Measurements from ENCODE around the gene SMPX. TPM values are rescaled to one million over a fixed set of nuclear protein-coding genes. Genes with fewer than 3 reads are reported as not detected.

The SMPX gene
- total and polyA plus RNA-seq, 2 donors (not counting 1 experiment from before 2014, with no cell fraction given) = not detected

GRCh38 chrX:21758488-21758887 lies 572 bp upstream of the SMPX start:
- Histone ChIP-seq H3K9me3 (ENCODE audit: control insufficient read depth, insufficient read depth, low read depth, low read length) (no peaks in the 10 kb centered on the region), H2AFZ (ENCODE audit: low read length) (no peak overlapping the region), H3K4me1 (ENCODE audit: control insufficient read depth, extremely low read depth, insufficient read depth, low read length) (no peaks in the 10 kb centered on the region), H3K4me3 (replicated peaks in 1 of 4; ENCODE audit: control extremely low read depth in 1 of 4, insufficient read depth in 1 of 4, low read depth in 3 of 4, low read length in 4 of 4) (no peak overlapping the region), H3K79me2 (ENCODE audit: control insufficient read depth, insufficient read depth, low read length) (no peaks in the 10 kb centered on the region), H3K9ac (ENCODE audit: insufficient read depth, low read length) (no peak overlapping the region), H4K20me1 (ENCODE audit: control insufficient read depth, extremely low read depth, insufficient read depth, low read length) (no peaks in the 10 kb centered on the region), H3K27ac (ENCODE audit: insufficient read depth, low read length) (no peak overlapping the region), H3K27me3 (ENCODE audit: control insufficient read depth, insufficient read depth, low read length) (peaks cover 2% of the 10 kb centered on the region), H3K4me2 (ENCODE audit: extremely low read depth, insufficient read depth, low read length) (no peak overlapping the region), H3K36me3 (ENCODE audit: control insufficient read depth, insufficient read depth, low read length) (no peaks in the 10 kb centered on the region)
- no peak for DNase-seq (ENCODE audit: low read depth in 2 of 2)
- TF ChIP-seq CTCF (conservative IDR thresholded peaks at IDR 0.05 in 1 of 2, IDR thresholded peaks at IDR 0.05 in 1 of 2; ENCODE audit: low read depth in 1 of 2, low read length in 2 of 2) (no peak), EZH2 (IDR thresholded peaks at IDR 0.05; ENCODE audit: low read length, missing control alignments) (no peak)

- Histone ChIP-seq H3K4me3 (replicated peaks in 1 of 4; ENCODE audit: control extremely low read depth in 1 of 4, insufficient read depth in 1 of 4, low read depth in 3 of 4, low read length in 4 of 4) (no peak overlapping the region), H3K79me2 (ENCODE audit: control insufficient read depth, insufficient read depth, low read length) (no peaks in the 10 kb centered on the region), H3K27me3 (ENCODE audit: control insufficient read depth, insufficient read depth, low read length) (peaks cover 2% of the 10 kb centered on the region), H3K4me1 (ENCODE audit: control insufficient read depth, extremely low read depth, insufficient read depth, low read length) (no peaks in the 10 kb centered on the region), H3K27ac (ENCODE audit: insufficient read depth, low read length) (no peak overlapping the region), H3K4me2 (ENCODE audit: extremely low read depth, insufficient read depth, low read length) (no peak overlapping the region), H3K9me3 (ENCODE audit: control insufficient read depth, insufficient read depth, low read depth, low read length) (no peaks in the 10 kb centered on the region), H2AFZ (ENCODE audit: low read length) (no peak overlapping the region), H3K9ac (ENCODE audit: insufficient read depth, low read length) (no peak overlapping the region), H3K36me3 (ENCODE audit: control insufficient read depth, insufficient read depth, low read length) (no peaks in the 10 kb centered on the region), H4K20me1 (ENCODE audit: control insufficient read depth, extremely low read depth, insufficient read depth, low read length) (no peaks in the 10 kb centered on the region)
- TF ChIP-seq CTCF (conservative IDR thresholded peaks at IDR 0.05 in 1 of 2, IDR thresholded peaks at IDR 0.05 in 1 of 2; ENCODE audit: low read depth in 1 of 2, low read length in 2 of 2) = no peak
- TF ChIP-seq EZH2 (IDR thresholded peaks at IDR 0.05; ENCODE audit: low read length, missing control alignments) = no peak
- DNase-seq (ENCODE audit: low read depth in 2 of 2) = no peak
Observed at GRCh38 chrX:21756785-21757529, 959 bp downstream of the SMPX start.

GRCh38 chrX:21749924-21750323 lies 8.0 kb downstream of the SMPX start:
- TF ChIP-seq EZH2 (IDR thresholded peaks at IDR 0.05; ENCODE audit: low read length, missing control alignments) (no peak), CTCF (conservative IDR thresholded peaks at IDR 0.05 in 1 of 2, IDR thresholded peaks at IDR 0.05 in 1 of 2; ENCODE audit: low read depth in 1 of 2, low read length in 2 of 2) (no peak)

More at GRCh38 chrX:21749924-21750323, 8.0 kb downstream of the SMPX start:
- Histone ChIP-seq H4K20me1 (ENCODE audit: control insufficient read depth, extremely low read depth, insufficient read depth, low read length) (no peaks in the 10 kb centered on the region), H3K27ac (ENCODE audit: insufficient read depth, low read length) (no peak overlapping the region), H3K4me1 (ENCODE audit: control insufficient read depth, extremely low read depth, insufficient read depth, low read length) (no peaks in the 10 kb centered on the region), H3K9ac (ENCODE audit: insufficient read depth, low read length) (no peak overlapping the region), H3K79me2 (ENCODE audit: control insufficient read depth, insufficient read depth, low read length) (no peaks in the 10 kb centered on the region), H3K36me3 (ENCODE audit: control insufficient read depth, insufficient read depth, low read length) (no peaks in the 10 kb centered on the region), H3K4me3 (replicated peaks in 1 of 4; ENCODE audit: control extremely low read depth in 1 of 4, insufficient read depth in 1 of 4, low read depth in 3 of 4, low read length in 4 of 4) (no peak overlapping the region), H3K27me3 (ENCODE audit: control insufficient read depth, insufficient read depth, low read length) (no peaks in the 10 kb centered on the region), H2AFZ (ENCODE audit: low read length) (no peak overlapping the region), H3K4me2 (ENCODE audit: extremely low read depth, insufficient read depth, low read length) (no peak overlapping the region), H3K9me3 (ENCODE audit: control insufficient read depth, insufficient read depth, low read depth, low read length) (no peaks in the 10 kb centered on the region)
- DNase-seq (ENCODE audit: low read depth in 2 of 2) = no peak

Measured in fibroblast of lung (primary cell).